SK-N-MC (cell line): ENCODE measurements around the gene ZSCAN5B.
A peak's percentile ranks its signal among the peaks of the same experiment; 100 is the strongest.

Source experiments
- DNase-seq: peaks from one replicate; pipeline ENCODE4 v3.0.0-alpha.2; 2011; ENCODE audit warnings: low read depth, low spot score
- H3K27ac ChIP-seq: fragments of 200-600 bp; sonication (generic); 2 replicates; pipeline ENCODE4 v1.5.1; 2016; ENCODE audit warnings: mixed run types
- H3K36me3 ChIP-seq: fragments of 200-600 bp; sonication (generic); 2 replicates; pipeline ENCODE4 v1.6.1; 2017; ENCODE audit warnings: antibody characterized with exemption, low read length, mixed read lengths; ENCODE audit not compliant: insufficient read depth
- H3K4me3 ChIP-seq: fragments of 200-600 bp; sonication (generic); 2 replicates; pipeline ENCODE4 v1.5.1; 2016
- H3K9ac ChIP-seq: fragments of 200-600 bp; sonication (generic); 2 replicates; pipeline ENCODE4 v1.8.0; 2017; ENCODE audit warnings: mixed run types, mixed read lengths; ENCODE audit not compliant: insufficient read length
- H3K9me3 ChIP-seq: fragments of 200-600 bp; sonication (generic); 2 replicates; pipeline ENCODE4 v1.6.1; 2017; ENCODE audit warnings: low read depth, mild to moderate bottlenecking, antibody characterized with exemption, low read length, moderate library complexity, mixed read lengths
- EZH2 ChIP-seq: fragments of 200-600 bp; sonication (generic); IDR thresholded peaks from one replicate; pipeline ENCODE4 v1.6.1; 2017; ENCODE audit warnings: antibody characterized with exemption
- FOXP2 ChIP-seq: optimal IDR thresholded peaks from 2 replicates; pipeline ENCODE3; 2011; ENCODE audit warnings: mild to moderate bottlenecking, moderate library complexity; ENCODE audit not compliant: insufficient read depth; ENCODE audit errors: extremely low read length, control extremely low read depth
- POLR2AphosphoS5 ChIP-seq: IDR thresholded peaks from 2 replicates; pipeline ENCODE4 v1.6.1; 2012; ENCODE audit warnings: mild to moderate bottlenecking, low read depth, low read length, borderline replicate concordance

The ZSCAN5B gene

GRCh38 chr19:56162258-56162657 lies 35.3 kb downstream of the ZSCAN5B start:
- no peak overlapping the region for H3K9ac ChIP-seq
- H3K36me3 ChIP-seq: peaks cover 7% of the 10 kb centered on the region; the same call in 1 of the 2 replicates
- no peak overlapping the region for H3K27ac ChIP-seq
- H3K4me3 ChIP-seq: no peak overlapping the region
- no peak for DNase-seq
- TF ChIP-seq FOXP2 (no peak), POLR2AphosphoS5 (no peak), EZH2 (no peak)
- H3K9me3 ChIP-seq: no peaks in the 10 kb centered on the region

GRCh38 chr19:56161534-56161933 lies 36.0 kb downstream of the ZSCAN5B start:
- peaks cover 7% of the 10 kb centered on the region; the same call in 1 of the 2 replicates for H3K36me3 ChIP-seq
- no peak overlapping the region for H3K4me3 ChIP-seq
- no peak overlapping the region for H3K27ac ChIP-seq
- no peak overlapping the region for H3K9ac ChIP-seq
- no peak for TF ChIP-seq POLR2AphosphoS5
- TF ChIP-seq FOXP2: no peak
- no peak for TF ChIP-seq EZH2
- DNase-seq: no peak
- no peaks in the 10 kb centered on the region for H3K9me3 ChIP-seq

- H3K36me3 ChIP-seq: peaks cover 16% of the 10 kb centered on the region; the same call in 1 of the 2 replicates
These were observed 37.8 kb downstream of the ZSCAN5B start for GRCh38 chr19:56159622-56160271.

GRCh38 chr19:56159009-56159559 lies 38.5 kb downstream of the ZSCAN5B start:
- no peak overlapping the region for H3K9ac ChIP-seq
- no peak overlapping the region for H3K4me3 ChIP-seq
- H3K9me3 ChIP-seq: no peaks in the 10 kb centered on the region
- no peak for DNase-seq
- no peak for TF ChIP-seq POLR2AphosphoS5
- no peak overlapping the region for H3K27ac ChIP-seq
- peaks cover 16% of the 10 kb centered on the region; the same call in 1 of the 2 replicates for H3K36me3 ChIP-seq

More at GRCh38 chr19:56159622-56160271, 37.8 kb downstream of the ZSCAN5B start:
- TF ChIP-seq POLR2AphosphoS5: no peak
- no peak for TF ChIP-seq FOXP2
- TF ChIP-seq EZH2: no peak
- Histone ChIP-seq H3K9me3 (no peaks in the 10 kb centered on the region), H3K27ac (no peak overlapping the region), H3K9ac (no peak overlapping the region), H3K4me3 (no peak overlapping the region)
- DNase-seq: no peak

- H3K36me3 ChIP-seq: peaks cover 16% of the 10 kb centered on the region; the same call in 1 of the 2 replicates
- H3K27ac ChIP-seq: no peak overlapping the region
- H3K4me3 ChIP-seq: no peak overlapping the region
- H3K9me3 ChIP-seq: no peaks in the 10 kb centered on the region
- no peak for DNase-seq
- no peak for TF ChIP-seq POLR2AphosphoS5
- TF ChIP-seq FOXP2: no peak
- TF ChIP-seq EZH2: no peak
- H3K9ac ChIP-seq: no peak overlapping the region
These were observed 39.3 kb downstream of the ZSCAN5B start for GRCh38 chr19:56158170-56158757.

- Histone ChIP-seq H3K4me3 (no peak overlapping the region), H3K27ac (no peak overlapping the region), H3K9me3 (no peaks in the 10 kb centered on the region), H3K9ac (no peak overlapping the region), H3K36me3 (peaks cover 16% of the 10 kb centered on the region; the same call in 1 of the 2 replicates)
- TF ChIP-seq EZH2 (no peak), POLR2AphosphoS5 (no peak), FOXP2 (no peak)
- no peak for DNase-seq
These were observed 40.8 kb downstream of the ZSCAN5B start for GRCh38 chr19:56156768-56157167.

GRCh38 chr19:56155124-56155687 lies 42.4 kb downstream of the ZSCAN5B start:
- Histone ChIP-seq H3K36me3 (peaks cover 16% of the 10 kb centered on the region; the same call in 1 of the 2 replicates), H3K9ac (no peak overlapping the region), H3K4me3 (no peak overlapping the region), H3K27ac (no peak overlapping the region), H3K9me3 (no peaks in the 10 kb centered on the region)
- DNase-seq: no peak
- no peak for TF ChIP-seq EZH2
- no peak for TF ChIP-seq FOXP2
- no peak for TF ChIP-seq POLR2AphosphoS5

GRCh38 chr19:56153507-56153906 lies 44.1 kb downstream of the ZSCAN5B start:
- H3K9ac ChIP-seq: no peak overlapping the region
- peak overlapping the region; percentile 36; the same call in 1 of the 2 replicates for H3K27ac ChIP-seq
- TF ChIP-seq POLR2AphosphoS5 (no peak), FOXP2 (no peak), EZH2 (no peak)
- DNase-seq: no peak
- peaks cover 9% of the 10 kb centered on the region; the same call in 1 of the 2 replicates for H3K36me3 ChIP-seq
- no peak overlapping the region for H3K4me3 ChIP-seq
- H3K9me3 ChIP-seq: no peaks in the 10 kb centered on the region
